Stomach smooth muscle (tissue), 2 donors: ENCODE data around the gene SIX3.

ENCODE experiments used
- H3K27ac ChIP-seq: one replicate; pipeline ENCODE4 v1.7.0; 2013; ENCODE audit warnings: mild to moderate bottlenecking, low read length, inconsistent platforms
- H3K27me3 ChIP-seq, 2 donors: one replicate each; pipeline ENCODE4 v1.7.0; 2013; ENCODE audit warnings: low read length in 2 of 2; ENCODE audit not compliant: insufficient read depth in 2 of 2, control insufficient read depth in 1 of 2
- H3K36me3 ChIP-seq, 2 donors: one replicate each; pipeline ENCODE4 v1.7.0; 2013; ENCODE audit warnings: low read length in 2 of 2; ENCODE audit not compliant: control insufficient read depth in 2 of 2, insufficient read depth in 2 of 2
- H3K4me1 ChIP-seq: one replicate; pipeline ENCODE4 v1.7.0; 2013; ENCODE audit warnings: low read length; ENCODE audit not compliant: control insufficient read depth, insufficient read depth
- H3K4me3 ChIP-seq, 2 donors: one replicate each; pipeline ENCODE4 v1.7.0; 2013; ENCODE audit warnings: low read length in 2 of 2
- H3K9ac ChIP-seq, 2 donors: one replicate each; pipeline ENCODE4 v1.7.0; 2013; ENCODE audit warnings: low read length in 2 of 2, mild to moderate bottlenecking in 1 of 2
- H3K9me3 ChIP-seq, 2 donors: one replicate each; pipeline ENCODE4 v1.7.0; 2013; ENCODE audit warnings: low read length in 2 of 2; ENCODE audit not compliant: control insufficient read depth in 2 of 2
- donor health status: healthy.
- donor health status: Pancreatic carcinoma.

Gene SIX3

GRCh38 chr2:44918095-44918775 lies 23.3 kb upstream of the SIX3 start:
- H3K4me1 ChIP-seq = no peaks in the 10 kb centered on the region
- H3K27ac ChIP-seq = no peak overlapping the region
- no peak overlapping the region for H3K9ac ChIP-seq
- no peak overlapping the region for H3K4me3 ChIP-seq
- peaks cover 22 to 31% of the 10 kb centered on the region in 2 donors for H3K27me3 ChIP-seq
- no peaks in the 10 kb centered on the region for H3K9me3 ChIP-seq
- no peaks in the 10 kb centered on the region for H3K36me3 ChIP-seq

- Histone ChIP-seq H3K27me3 (peaks cover 41 to 47% of the 10 kb centered on the region in 2 donors), H3K9me3 (peaks cover 0 to 3% of the 10 kb centered on the region in 2 donors), H3K27ac (no peak overlapping the region), H3K4me3 (no peak overlapping the region), H3K9ac (no peak overlapping the region), H3K36me3 (no peaks in the 10 kb centered on the region), H3K4me1 (no peaks in the 10 kb centered on the region)
Observed at GRCh38 chr2:44920751-44921150, 20.8 kb upstream of the SIX3 start.

GRCh38 chr2:44922776-44923175 lies 18.7 kb upstream of the SIX3 start:
- Histone ChIP-seq H3K27me3 (peaks cover 59% of the 10 kb centered on the region in 2 donors), H3K36me3 (no peaks in the 10 kb centered on the region), H3K4me3 (no peak overlapping the region), H3K27ac (no peak overlapping the region), H3K4me1 (peaks cover under 1% of the 10 kb centered on the region), H3K9ac (no peak overlapping the region), H3K9me3 (peaks cover 0 to 5% of the 10 kb centered on the region in 2 donors)

GRCh38 chr2:44925561-44926136 lies 15.9 kb upstream of the SIX3 start:
- peaks cover 0 to 5% of the 10 kb centered on the region in 2 donors for H3K9me3 ChIP-seq
- no peak overlapping the region for H3K27ac ChIP-seq
- H3K4me3 ChIP-seq = no peak overlapping the region
- H3K27me3 ChIP-seq = peaks cover 63 to 86% of the 10 kb centered on the region in 2 donors
- H3K4me1 ChIP-seq = peaks cover 15% of the 10 kb centered on the region
- no peaks in the 10 kb centered on the region for H3K36me3 ChIP-seq
- H3K9ac ChIP-seq = no peak overlapping the region

- H3K27me3 ChIP-seq = peaks cover 67 to 88% of the 10 kb centered on the region in 2 donors
- peaks cover 0 to 5% of the 10 kb centered on the region in 2 donors for H3K9me3 ChIP-seq
- peaks cover 15% of the 10 kb centered on the region for H3K4me1 ChIP-seq
- no peaks in the 10 kb centered on the region for H3K36me3 ChIP-seq
- no peak overlapping the region for H3K27ac ChIP-seq
- H3K9ac ChIP-seq = no peak overlapping the region
- no peak overlapping the region for H3K4me3 ChIP-seq
Observed at GRCh38 chr2:44926957-44927356, 14.5 kb upstream of the SIX3 start.

GRCh38 chr2:44927985-44928482 lies 13.5 kb upstream of the SIX3 start:
- Histone ChIP-seq H3K4me3 (peak overlapping the region; percentile 12 to 64), H3K27me3 (peaks cover 72 to 91% of the 10 kb centered on the region in 2 donors), H3K27ac (no peak overlapping the region), H3K36me3 (no peaks in the 10 kb centered on the region), H3K4me1 (peaks cover 15% of the 10 kb centered on the region), H3K9ac (no peak overlapping the region), H3K9me3 (peaks cover 0 to 5% of the 10 kb centered on the region in 2 donors)

GRCh38 chr2:44928483-44929158 lies 12.9 kb upstream of the SIX3 start:
- no peaks in the 10 kb centered on the region for H3K36me3 ChIP-seq
- H3K4me3 ChIP-seq = peak overlapping the region; percentile 12 to 64
- H3K9me3 ChIP-seq = peaks cover 0 to 5% of the 10 kb centered on the region in 2 donors
- H3K27ac ChIP-seq = no peak overlapping the region
- H3K27me3 ChIP-seq = peaks cover 76 to 93% of the 10 kb centered on the region in 2 donors
- H3K4me1 ChIP-seq = peaks cover 18% of the 10 kb centered on the region
- H3K9ac ChIP-seq = no peak overlapping the region

- no peaks in the 10 kb centered on the region for H3K36me3 ChIP-seq
- peak overlapping the region in 1 of 2 donors; percentile 64 for H3K4me3 ChIP-seq
- peaks cover 0 to 5% of the 10 kb centered on the region in 2 donors for H3K9me3 ChIP-seq
- peaks cover 77 to 93% of the 10 kb centered on the region in 2 donors for H3K27me3 ChIP-seq
- H3K27ac ChIP-seq = no peak overlapping the region
- no peak overlapping the region for H3K9ac ChIP-seq
- H3K4me1 ChIP-seq = peaks cover 19% of the 10 kb centered on the region
Observed at GRCh38 chr2:44929159-44929734, 12.3 kb upstream of the SIX3 start.

- Histone ChIP-seq H3K9ac (no peak overlapping the region), H3K36me3 (no peaks in the 10 kb centered on the region), H3K27ac (no peak overlapping the region), H3K4me1 (peaks cover 19% of the 10 kb centered on the region), H3K9me3 (peaks cover 0 to 5% of the 10 kb centered on the region in 2 donors), H3K4me3 (peak overlapping the region in 1 of 2 donors; percentile 15), H3K27me3 (peaks cover 73 to 92% of the 10 kb centered on the region in 2 donors)
Observed at GRCh38 chr2:44929735-44930273, 11.7 kb upstream of the SIX3 start.
